Right renal cortex interstitium (tissue), 3 donors: ENCODE results near the gene HBG2. TPM values are rescaled to one million over a fixed set of nuclear protein-coding genes. Genes with fewer than 3 reads are reported as not detected.
"Not testable (repeated sequence)": the region's sequence is repeated elsewhere in the genome, so short reads cannot be mapped to it uniquely, and the experiment has no call there.

Experiments used
- DNase-seq, 3 donors: peaks; one replicate each; pipeline ENCODE4 v3.0.0-alpha.2; 2013; ENCODE audit warnings: low read depth in 3 of 3, low spot score in 2 of 3
- polyA plus RNA-seq, 3 donors: library from polyadenylated mRNA; unstranded; fragments of 120-200 nt; gene quantifications; one replicate each; pipeline ENCODE4 v1.2.1, GENCODE V29; 2013; ENCODE audit not compliant: insufficient read length in 3 of 3

The HBG2 gene
- polyA plus RNA-seq, 3 donors = 2,105 to 2,538 (median 2,461) TPM

GRCh38 chr11:5283086-5283485 is 28.5 kb upstream of the HBG2 start:
- no peak for DNase-seq

GRCh38 chr11:5282628-5283027 is 28.0 kb upstream of the HBG2 start:
- DNase-seq = no peak

DNA sequence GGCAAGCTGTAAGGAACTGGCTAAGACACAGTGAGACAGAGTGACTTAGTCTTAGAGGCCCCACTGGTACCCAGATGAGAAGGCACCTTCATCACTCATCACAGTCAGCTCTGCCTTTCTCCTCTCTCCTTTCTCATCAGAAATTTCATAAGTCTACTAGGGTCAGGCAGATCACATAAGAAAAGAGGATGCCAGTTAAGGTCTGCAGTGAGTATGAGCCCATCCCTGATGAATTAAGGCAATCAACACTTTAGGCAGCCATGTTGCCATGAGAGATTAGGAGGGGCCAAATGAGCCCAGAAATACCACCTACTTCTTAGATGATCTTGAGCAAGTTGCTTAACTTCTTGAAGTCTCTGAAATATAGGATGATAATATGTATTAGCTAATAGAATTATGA is 27.0 kb upstream of the HBG2 start:
- no peak for DNase-seq

DNA sequence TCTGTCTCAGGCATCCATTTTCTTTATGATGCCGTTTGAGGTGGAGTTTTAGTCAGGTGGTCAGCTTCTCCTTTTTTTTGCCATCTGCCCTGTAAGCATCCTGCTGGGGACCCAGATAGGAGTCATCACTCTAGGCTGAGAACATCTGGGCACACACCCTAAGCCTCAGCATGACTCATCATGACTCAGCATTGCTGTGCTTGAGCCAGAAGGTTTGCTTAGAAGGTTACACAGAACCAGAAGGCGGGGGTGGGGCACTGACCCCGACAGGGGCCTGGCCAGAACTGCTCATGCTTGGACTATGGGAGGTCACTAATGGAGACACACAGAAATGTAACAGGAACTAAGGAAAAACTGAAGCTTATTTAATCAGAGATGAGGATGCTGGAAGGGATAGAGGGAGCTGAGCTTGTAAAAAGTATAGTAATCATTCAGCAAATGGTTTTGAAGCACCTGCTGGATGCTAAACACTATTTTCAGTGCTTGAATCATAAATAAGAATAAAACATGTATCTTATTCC is 26.1 kb upstream of the HBG2 start:
- DNase-seq = no peak

GRCh38 chr11:5279471-5280090 is 25.0 kb upstream of the HBG2 start:
- DNase-seq = no peak

GRCh38 chr11:5277807-5278382 is 23.3 kb upstream of the HBG2 start:
- DNase-seq = no peak

- no peak for DNase-seq
Measured at GRCh38 chr11:5276697-5277096, 22.1 kb upstream of the HBG2 start.

DNA sequence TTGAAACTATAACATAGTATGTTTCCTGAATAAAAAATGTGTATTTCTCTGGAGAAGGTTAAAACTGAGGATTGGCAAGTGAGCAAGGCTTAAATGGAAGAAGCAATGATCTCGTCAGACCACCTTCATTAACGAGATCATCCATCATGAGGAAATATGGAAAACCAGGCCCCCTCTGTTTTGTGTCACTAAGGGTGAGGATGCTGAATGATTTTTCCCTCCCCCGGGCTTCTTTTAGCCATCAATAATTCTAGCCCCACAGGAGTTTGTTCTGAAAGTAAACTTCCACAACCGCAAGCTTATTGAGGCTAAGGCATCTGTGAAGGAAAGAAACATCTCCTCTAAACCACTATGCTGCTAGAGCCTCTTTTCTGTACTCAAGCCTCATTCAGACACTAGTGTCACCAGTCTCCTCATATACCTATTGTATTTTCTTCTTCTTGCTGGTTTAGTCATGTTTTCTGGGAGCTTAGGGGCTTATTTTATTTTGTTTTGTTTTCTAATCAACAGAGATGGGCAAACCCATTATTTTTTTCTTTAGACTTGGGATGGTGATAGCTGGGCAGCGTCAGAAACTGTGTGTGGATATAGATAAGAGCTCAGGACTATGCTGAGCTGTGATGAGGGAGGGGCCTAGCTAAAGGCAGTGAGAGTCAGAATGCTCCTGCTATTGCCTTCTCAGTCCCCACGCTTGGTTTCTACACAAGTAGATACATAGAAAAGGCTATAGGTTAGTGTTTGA is 21.0 kb upstream of the HBG2 start:
- DNase-seq = no peak

DNA sequence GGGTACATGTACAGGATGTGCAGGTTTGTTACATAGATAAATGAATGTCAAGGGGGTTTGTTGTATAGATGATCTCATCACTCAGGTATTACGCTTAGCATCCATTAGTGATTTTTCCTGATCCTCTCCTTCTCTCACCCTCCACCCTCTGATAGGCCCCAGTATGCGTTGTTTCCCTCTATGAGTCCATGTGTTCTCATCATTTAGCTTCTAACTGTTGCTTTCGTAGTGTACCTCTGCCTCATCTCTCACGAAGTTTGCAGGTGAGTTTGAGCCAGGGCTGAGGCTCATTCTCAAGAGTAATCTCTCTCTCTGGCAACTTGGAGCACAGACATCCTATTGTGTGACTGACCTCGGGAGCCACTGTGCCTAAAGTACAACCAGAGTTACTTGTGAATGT is 19.8 kb upstream of the HBG2 start:
- DNase-seq = no peak

DNA sequence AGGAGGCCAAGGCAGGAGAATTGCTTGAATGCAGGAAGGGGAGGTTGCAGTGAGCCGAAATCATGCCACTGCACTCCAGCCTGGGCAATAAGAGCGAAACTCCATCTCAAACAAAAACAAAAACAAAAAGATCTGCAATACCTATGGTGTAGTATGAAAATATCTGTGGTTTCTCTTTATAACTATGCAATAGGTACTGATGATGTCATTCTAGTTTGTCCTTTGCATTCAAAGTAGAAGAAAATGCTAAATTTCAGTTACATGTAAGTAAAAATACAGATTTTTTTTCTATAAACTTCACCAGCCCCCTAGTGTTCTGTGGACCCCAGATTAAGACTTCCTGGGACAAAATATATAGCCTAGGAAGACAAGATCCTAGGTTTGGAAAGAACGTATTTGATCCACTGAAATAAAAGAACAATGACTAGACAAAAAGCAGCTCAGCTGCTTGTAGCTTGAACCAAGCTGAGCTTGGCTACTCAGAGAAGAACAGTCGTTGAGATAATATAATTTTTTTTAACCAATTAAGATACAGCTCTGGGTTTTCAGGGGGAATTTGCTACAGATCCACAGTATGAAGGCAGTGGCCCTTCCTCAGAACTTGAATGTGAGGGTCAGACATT is 17.9 kb upstream of the HBG2 start:
- DNase-seq = no peak

GRCh38 chr11:5269715-5270147 is 15.2 kb upstream of the HBG2 start, which contains the start of gene HBE1:
Gene HBE1 (minus strand): TSS chr11:5269945. CDS start chr11:5269890, 55 bp downstream.
- no peak for DNase-seq

GRCh38 chr11:5267033-5267563 is 12.5 kb upstream of the HBG2 start:
- DNase-seq = no peak

DNA sequence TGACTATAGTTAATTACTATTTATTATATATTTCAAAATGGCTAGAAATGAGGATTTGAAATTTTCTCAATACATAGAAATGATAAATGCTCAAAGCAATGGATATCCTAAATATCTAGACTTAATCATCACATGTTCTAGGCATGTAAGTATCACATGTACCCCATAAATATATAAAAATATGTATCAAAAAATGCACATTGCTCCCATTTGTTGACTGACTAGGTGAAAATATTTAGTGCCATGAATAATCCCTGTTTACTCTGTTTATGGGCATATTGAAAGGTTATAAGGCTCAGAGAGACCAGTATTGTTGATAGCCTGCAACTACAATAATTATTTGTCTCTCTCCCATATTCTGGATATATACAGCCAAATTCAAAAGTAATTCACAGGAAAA is 12.0 kb upstream of the HBG2 start:
- DNase-seq = no peak

DNA sequence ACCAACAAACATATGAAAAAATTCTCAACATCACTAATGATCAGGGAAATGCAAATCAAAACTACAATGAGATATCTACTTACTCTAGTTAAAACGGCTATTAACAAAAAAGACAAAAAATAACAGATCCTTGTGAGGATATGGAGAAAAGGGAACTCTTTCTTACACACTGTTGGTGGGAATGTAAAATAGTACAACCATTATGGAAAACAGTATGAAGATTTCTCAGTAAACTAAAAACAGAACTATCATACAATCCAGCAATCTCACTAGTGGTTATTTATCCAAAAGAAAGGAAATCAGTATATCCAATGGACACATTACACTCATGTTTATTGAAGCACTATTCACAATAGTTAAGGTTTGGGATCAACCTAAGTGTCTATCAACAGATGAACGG is 11.3 kb upstream of the HBG2 start:
- no peak for DNase-seq

GRCh38 chr11:5258543-5259262 is 4.1 kb upstream of the HBG2 start:
- no peak for DNase-seq

GRCh38 chr11:5257296-5257695 is 2.7 kb upstream of the HBG2 start:
- no peak for DNase-seq

- not testable (repeated sequence) for DNase-seq
Measured at GRCh38 chr11:5254023-5254422, 558 bp downstream of the HBG2 start.

GRCh38 chr11:5253440-5253839 is 1.1 kb downstream of the HBG2 start:
- DNase-seq = not testable (repeated sequence)

DNA sequence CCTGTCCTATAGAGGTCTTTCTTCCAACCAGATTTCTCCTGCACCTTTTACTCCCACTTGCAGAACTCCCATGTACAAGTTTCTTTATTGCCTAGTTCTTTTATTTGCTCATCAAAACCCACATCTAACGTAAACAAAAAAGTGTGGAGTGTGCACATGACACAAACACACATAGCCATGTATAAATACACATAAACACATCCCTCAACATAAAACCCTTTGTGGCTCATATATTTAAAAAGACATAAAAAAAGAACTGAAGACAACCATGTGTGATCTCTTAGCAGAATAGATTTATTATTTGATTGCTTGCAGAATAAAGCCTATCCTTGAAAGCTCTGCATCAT is 1.7 kb downstream of the HBG2 start:
- no peak for DNase-seq

DNA sequence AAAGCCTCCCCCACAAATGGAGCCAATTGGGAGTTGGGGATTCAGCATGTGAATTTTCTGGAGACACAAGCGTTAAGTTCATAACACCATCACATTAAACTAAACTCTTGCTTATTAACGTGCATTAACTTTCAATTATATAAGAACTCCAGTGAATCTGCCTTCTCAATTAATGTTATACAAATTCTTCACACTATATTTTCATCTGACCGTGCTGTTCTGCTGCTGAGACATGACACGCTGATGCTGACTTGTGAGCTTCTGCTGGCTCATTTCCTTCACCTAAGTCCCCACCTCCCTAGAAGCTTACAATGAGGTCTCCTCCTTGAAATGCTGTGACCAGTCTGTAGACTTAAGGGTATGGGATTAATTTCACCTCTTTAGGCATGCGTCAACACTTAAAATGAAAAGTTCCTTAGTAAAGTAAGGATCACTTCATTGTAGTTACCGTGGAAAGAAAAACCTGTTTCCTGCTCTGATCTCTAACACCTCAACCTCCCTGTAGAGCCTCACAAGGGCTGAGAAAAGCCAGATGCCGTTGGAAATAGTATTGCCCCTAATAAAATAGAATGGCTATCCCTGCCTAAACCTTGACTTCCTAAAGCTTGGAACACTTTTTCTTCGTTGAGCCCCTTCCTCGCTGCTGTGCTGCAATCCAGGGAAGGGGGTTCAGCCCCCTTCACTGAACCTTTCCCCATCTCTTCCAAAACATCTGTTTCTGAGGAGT is 2.2 kb downstream of the HBG2 start:
- no peak for DNase-seq
